AG04450 (cell line): ENCODE data around the gene PPM1B. TPM values are rescaled to one million over a fixed set of nuclear protein-coding genes. Genes with fewer than 3 reads are reported as not detected.

Source experiments
- CTCF ChIA-PET: fragments of 300-600, 350-600 bp; formaldehyde crosslinking; extraction: SDS; loops from one replicate; lab custom pipeline; 2022; ENCODE audit warnings: antibody characterized with exemption, inconsistent platforms; lab: Charles Lee
- POLR2A ChIA-PET: fragments of 350-600 bp; formaldehyde crosslinking; extraction: SDS; loops from one replicate; lab custom pipeline; 2021; ENCODE audit warnings: antibody characterized with exemption, inconsistent platforms; lab: Yijun Ruan, JAX
- DNase-seq: peaks from one replicate; pipeline ENCODE4 v3.0.0-alpha.2; 2011; ENCODE audit warnings: low read depth, low spot score
- H3K27ac ChIP-seq: one replicate; pipeline ENCODE4 v1.5.1; 2012; ENCODE audit warnings: low read depth, low read length, control low read depth
- H3K27me3 ChIP-seq: one replicate; pipeline ENCODE4 v1.6.0; 2012; ENCODE audit warnings: low read length; ENCODE audit not compliant: control insufficient read depth, insufficient read depth
- H3K4me3 ChIP-seq: 2 replicates; pipeline ENCODE4 v1.5.1; 2011; ENCODE audit warnings: mild to moderate bottlenecking, low read depth, low read length, control low read depth
- H3K9me3 ChIP-seq: 2 replicates; pipeline ENCODE4 v1.5.1; 2012; ENCODE audit warnings: low read length; ENCODE audit not compliant: control insufficient read depth, insufficient read depth
- CTCF ChIP-seq: IDR thresholded peaks from 2 replicates; pipeline ENCODE4 v1.5.1; 2011; ENCODE audit warnings: low read depth, low read length, control low read depth, inconsistent platforms
- polyA plus RNA-seq: library from polyadenylated mRNA; depleted of rRNA; stranded (reverse); fragments of >200 nt; gene quantifications from 2 replicates; pipeline ENCODE4 v1.2.3, GENCODE V29; 2011

The PPM1B gene
- polyA plus RNA-seq, 1 experiment: 29.1 TPM

DNA sequence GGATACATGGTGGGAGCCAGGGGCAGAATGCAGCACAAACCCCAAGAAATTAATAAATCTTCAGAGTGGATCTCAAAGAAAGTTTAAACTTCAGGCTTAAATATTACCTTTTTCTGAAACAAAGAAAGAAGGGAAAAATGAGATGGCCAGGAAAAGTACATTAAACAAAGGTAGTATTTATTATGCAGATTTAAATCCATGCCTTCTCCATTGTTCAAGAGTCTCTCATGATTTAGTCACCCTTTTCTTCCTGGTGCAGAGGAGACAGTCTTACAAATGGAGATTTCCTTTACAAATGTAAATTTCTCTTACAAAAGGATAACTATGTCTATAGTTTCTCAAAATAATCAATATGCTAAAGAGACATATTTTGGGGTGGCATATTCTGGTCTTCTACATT, 33.4 kb upstream of the PPM1B start:
- DNase-seq: no peak
- Histone ChIP-seq H3K27me3 (no peaks in the 10 kb centered on the region), H3K4me3 (no peak overlapping the region), H3K9me3 (no peaks in the 10 kb centered on the region), H3K27ac (peak overlapping the region; percentile 24)
- TF ChIP-seq CTCF: no peak
- ChIA-PET POLR2A (no interaction called here), CTCF (interaction anchor here (1.0 kb wide), 1 partner anchor 48 kb away, joined by 3 read pairs; no protein-coding TSS in a partner anchor)

DNA sequence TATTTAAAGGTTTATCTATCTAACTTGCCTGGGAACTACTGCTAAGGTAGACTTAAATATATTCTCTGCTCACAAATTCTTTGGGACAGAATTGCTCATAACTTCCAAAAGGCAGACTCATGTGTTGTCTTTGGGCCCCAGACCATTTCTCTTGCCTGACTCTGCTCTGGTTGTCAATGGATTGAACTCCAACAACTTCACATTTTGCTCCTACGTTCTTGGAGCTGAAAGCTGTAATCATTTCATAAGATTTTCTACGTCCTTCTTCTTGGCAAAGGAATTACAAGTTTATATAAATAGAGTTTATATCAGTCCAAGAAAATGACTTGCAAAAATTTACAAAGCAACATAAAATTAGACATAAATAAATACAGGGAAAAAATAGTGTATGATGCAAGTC, 32.9 kb upstream of the PPM1B start:
- H3K9me3 ChIP-seq: no peaks in the 10 kb centered on the region
- peak overlapping the region; percentile 75 for H3K27ac ChIP-seq
- no peak for TF ChIP-seq CTCF

GRCh38 chr2:44136252-44136651, 32.4 kb upstream of the PPM1B start:
- no peaks in the 10 kb centered on the region for H3K27me3 ChIP-seq
- no peak overlapping the region for H3K4me3 ChIP-seq
- no peak overlapping the region for H3K27ac ChIP-seq
- POLR2A ChIA-PET: no interaction called here
- no peak for TF ChIP-seq CTCF
- H3K9me3 ChIP-seq: no peaks in the 10 kb centered on the region
- DNase-seq: peak; percentile 21
- CTCF ChIA-PET: no interaction called here

More for the DNA sequence above, 32.9 kb upstream of the PPM1B start:
- POLR2A ChIA-PET: no interaction called here
- DNase-seq: peak; percentile 21
- Histone ChIP-seq H3K27me3 (no peaks in the 10 kb centered on the region), H3K4me3 (no peak overlapping the region)
- CTCF ChIA-PET: no interaction called here

GRCh38 chr2:44137048-44137447, 31.6 kb upstream of the PPM1B start:
- POLR2A ChIA-PET: no interaction called here
- no peak for DNase-seq
- Histone ChIP-seq H3K9me3 (no peaks in the 10 kb centered on the region), H3K27me3 (no peaks in the 10 kb centered on the region), H3K4me3 (no peak overlapping the region), H3K27ac (no peak overlapping the region)
- no peak for TF ChIP-seq CTCF
- CTCF ChIA-PET: no interaction called here

- ChIA-PET CTCF (interaction anchor here (1.0 kb wide), 1 partner anchor 30 kb away, joined by 4 read pairs; no protein-coding TSS in a partner anchor), POLR2A (interaction anchor here (0.7 kb wide), 1 partner anchor 827 kb away, joined by 6 read pairs; no protein-coding TSS in a partner anchor)
- no peak for DNase-seq
- H3K27ac ChIP-seq: no peak overlapping the region
- no peak for TF ChIP-seq CTCF
- no peaks in the 10 kb centered on the region for H3K9me3 ChIP-seq
- no peak overlapping the region for H3K4me3 ChIP-seq
- no peaks in the 10 kb centered on the region for H3K27me3 ChIP-seq
Measured at GRCh38 chr2:44137872-44138551, 30.7 kb upstream of the PPM1B start.
